HepG2 (cell line): Measurements from ENCODE around the gene MYO3B.

Experiments used
- ATF1 ChIP-seq: IDR thresholded peaks from 2 replicates; pipeline ENCODE4 v1.6.1; 2016; ENCODE audit warnings: mild to moderate bottlenecking, control low read depth
- CBFB ChIP-seq: sonication (generic); formaldehyde crosslinking; IDR thresholded peaks from 2 replicates; pipeline ENCODE4 v1.4.0; 2020; ENCODE audit warnings: missing genetic modification reagents
- CSRNP2 ChIP-seq: sonication (generic); formaldehyde crosslinking; conservative IDR thresholded peaks from 2 replicates; pipeline ENCODE4 v1.8.0; 2022; ENCODE audit warnings: low read depth, missing genetic modification reagents
- FOXK1 ChIP-seq: sonication (generic); formaldehyde crosslinking; IDR thresholded peaks from 2 replicates; pipeline ENCODE4 v1.4.0; 2020; ENCODE audit warnings: low read depth, missing genetic modification reagents, borderline replicate concordance
- HNF4G ChIP-seq, 2 experiments: sonication (generic) in 1 of 2; formaldehyde crosslinking in 1 of 2; IDR thresholded peaks; 2 replicates each; pipeline versions ENCODE4 v1.4.0 to v1.6.1; 2011 to 2020; ENCODE audit warnings: borderline replicate concordance in 2 of 2, low read depth in 2 of 2, mild to moderate bottlenecking in 2 of 2, low read length in 1 of 2, missing genetic modification reagents in 1 of 2, moderate library complexity in 1 of 2
- HNRNPLL ChIP-seq: fragments of 200-400 bp; formaldehyde crosslinking; IDR thresholded peaks from 2 replicates; pipeline ENCODE4 v1.6.1; 2017; ENCODE audit warnings: mild to moderate bottlenecking, low read depth, low read length; ENCODE audit not compliant: poor library complexity, severe bottlenecking
- MXD1 ChIP-seq: sonication (generic); formaldehyde crosslinking; IDR thresholded peaks from 2 replicates; pipeline ENCODE4 v1.4.0; 2020; ENCODE audit warnings: mild to moderate bottlenecking, missing genetic modification reagents
- POLR2AphosphoS5 ChIP-seq: IDR thresholded peaks from 2 replicates; pipeline ENCODE4 v1.6.1; 2012; ENCODE audit warnings: low read depth, low read length
- REST ChIP-seq, 2 experiments: IDR thresholded peaks; 2 replicates each; pipeline ENCODE4 v1.6.1; 2011 to 2012; ENCODE audit warnings: low read length in 2 of 2, borderline replicate concordance in 1 of 2, low read depth in 1 of 2, mild to moderate bottlenecking in 1 of 2, moderate library complexity in 1 of 2
- TAF1 ChIP-seq: sonication (generic); formaldehyde crosslinking; IDR thresholded peaks from 2 replicates; pipeline ENCODE4 v1.4.0; 2020; ENCODE audit warnings: missing genetic modification reagents
- TP53 ChIP-seq: sonication (generic); formaldehyde crosslinking; conservative IDR thresholded peaks from 2 replicates; pipeline ENCODE4 v1.4.0; 2020; ENCODE audit warnings: missing genetic modification reagents
- YY1 ChIP-seq: IDR thresholded peaks from 2 replicates; pipeline ENCODE4 v1.6.1; 2011; ENCODE audit warnings: low read length, low read depth, moderate library complexity, mild to moderate bottlenecking; ENCODE audit not compliant: insufficient read depth, insufficient replicate concordance
- ZSCAN9 ChIP-seq: IDR thresholded peaks from 2 replicates; pipeline ENCODE4 v1.6.1; 2016; ENCODE audit warnings: borderline replicate concordance
- TF ChIP-seq, protein P1 (sequence below): sonication (generic); formaldehyde crosslinking; IDR thresholded peaks from 2 replicates; pipeline ENCODE4 v1.5.0; 2020; ENCODE audit warnings: mild to moderate bottlenecking, missing genetic modification reagents, moderate library complexity

GRCh38 chr2:170577356-170577755, 399.4 kb downstream of the MYO3B start:
- TF ChIP-seq, protein P1, sequence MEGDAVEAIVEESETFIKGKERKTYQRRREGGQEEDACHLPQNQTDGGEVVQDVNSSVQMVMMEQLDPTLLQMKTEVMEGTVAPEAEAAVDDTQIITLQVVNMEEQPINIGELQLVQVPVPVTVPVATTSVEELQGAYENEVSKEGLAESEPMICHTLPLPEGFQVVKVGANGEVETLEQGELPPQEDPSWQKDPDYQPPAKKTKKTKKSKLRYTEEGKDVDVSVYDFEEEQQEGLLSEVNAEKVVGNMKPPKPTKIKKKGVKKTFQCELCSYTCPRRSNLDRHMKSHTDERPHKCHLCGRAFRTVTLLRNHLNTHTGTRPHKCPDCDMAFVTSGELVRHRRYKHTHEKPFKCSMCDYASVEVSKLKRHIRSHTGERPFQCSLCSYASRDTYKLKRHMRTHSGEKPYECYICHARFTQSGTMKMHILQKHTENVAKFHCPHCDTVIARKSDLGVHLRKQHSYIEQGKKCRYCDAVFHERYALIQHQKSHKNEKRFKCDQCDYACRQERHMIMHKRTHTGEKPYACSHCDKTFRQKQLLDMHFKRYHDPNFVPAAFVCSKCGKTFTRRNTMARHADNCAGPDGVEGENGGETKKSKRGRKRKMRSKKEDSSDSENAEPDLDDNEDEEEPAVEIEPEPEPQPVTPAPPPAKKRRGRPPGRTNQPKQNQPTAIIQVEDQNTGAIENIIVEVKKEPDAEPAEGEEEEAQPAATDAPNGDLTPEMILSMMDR (CRISPR knock-in tag): no peak
- no peak for TF ChIP-seq FOXK1 (CRISPR knock-in tag)
- no peak for TF ChIP-seq ATF1
- no peak for TF ChIP-seq TP53
- TF ChIP-seq POLR2AphosphoS5: no peak
- no peak for TF ChIP-seq TAF1 (CRISPR knock-in tag)
- TF ChIP-seq YY1: no peak
- no peak for TF ChIP-seq HNRNPLL
- TF ChIP-seq CSRNP2 (CRISPR knock-in tag): no peak
- no peak for TF ChIP-seq CBFB (CRISPR knock-in tag)
- TF ChIP-seq HNF4G (IDR thresholded peaks at IDR 0.05; ENCODE audit: borderline replicate concordance, low read depth, low read length): no peak
- no peak for TF ChIP-seq HNF4G (CRISPR knock-in tag; IDR thresholded peaks at IDR 0.05; ENCODE audit: borderline replicate concordance, low read depth)
- no peak for TF ChIP-seq REST (IDR thresholded peaks at IDR 0.05; ENCODE audit: borderline replicate concordance in 1 of 2, low read depth in 1 of 2, low read length in 2 of 2)
- TF ChIP-seq MXD1 (CRISPR knock-in tag): no peak
- no peak for TF ChIP-seq ZSCAN9 (CRISPR knock-in tag)
